Mesenchymal stem cell (in vitro differentiated cells and primary cell): ENCODE data around the gene IRF2BP1.
"Not testable (repeated sequence)": the region's sequence is repeated elsewhere in the genome, so short reads cannot be mapped to it uniquely, and the experiment has no call there.

Experiments
- DNase-seq: peaks from one replicate; pipeline ENCODE4 v3.0.0-alpha.2; 2013
- H2AFZ ChIP-seq: one replicate; pipeline ENCODE4 v1.6.1; 2013; ENCODE audit warnings: low read depth, mild to moderate bottlenecking, control low read depth, inconsistent platforms, low read length, moderate library complexity
- H2AK5ac ChIP-seq: 2 replicates; pipeline ENCODE4 v1.6.1; 2013; ENCODE audit warnings: low read length, moderate library complexity, mild to moderate bottlenecking, inconsistent platforms; ENCODE audit not compliant: severe bottlenecking
- H2BK120ac ChIP-seq: one replicate; pipeline ENCODE4 v1.6.1; 2013; ENCODE audit warnings: low read depth, mild to moderate bottlenecking, inconsistent platforms, low read length, moderate library complexity
- H2BK12ac ChIP-seq, 2 experiments: one replicate each; pipeline ENCODE4 v1.6.1; 2013; ENCODE audit warnings: inconsistent platforms in 2 of 2, low read length in 2 of 2, mild to moderate bottlenecking in 2 of 2, moderate library complexity in 2 of 2, control low read depth in 1 of 2
- H2BK15ac ChIP-seq: one replicate; pipeline ENCODE4 v1.6.1; 2013; ENCODE audit warnings: mild to moderate bottlenecking, low read depth, inconsistent platforms; ENCODE audit not compliant: poor library complexity, severe bottlenecking
- H2BK5ac ChIP-seq: 2 replicates; pipeline ENCODE4 v1.6.1; 2013; ENCODE audit warnings: low read depth, mild to moderate bottlenecking, low read length, control low read depth, inconsistent platforms; ENCODE audit not compliant: poor library complexity, severe bottlenecking
- H3K14ac ChIP-seq, 2 experiments: one replicate each; pipeline ENCODE4 v1.6.1; 2013; ENCODE audit warnings: inconsistent platforms in 2 of 2, low read length in 2 of 2, control low read depth in 1 of 2, mild to moderate bottlenecking in 1 of 2, moderate library complexity in 1 of 2
- H3K18ac ChIP-seq, 2 experiments: one replicate each; pipeline ENCODE4 v1.6.1; 2013; ENCODE audit warnings: inconsistent platforms in 2 of 2, low read length in 2 of 2, control low read depth in 1 of 2, low read depth in 1 of 2, mild to moderate bottlenecking in 1 of 2
- H3K23ac ChIP-seq, 2 experiments: one replicate each; pipeline ENCODE4 v1.6.1; 2013; ENCODE audit warnings: inconsistent platforms in 2 of 2, low read length in 2 of 2, mild to moderate bottlenecking in 2 of 2, moderate library complexity in 2 of 2, control low read depth in 1 of 2
- H3K27ac ChIP-seq: 2 replicates; pipeline ENCODE4 v1.5.1; 2013; ENCODE audit warnings: mild to moderate bottlenecking, moderate library complexity, low read length, control low read depth, inconsistent platforms; ENCODE audit not compliant: poor library complexity, severe bottlenecking
- H3K27me3 ChIP-seq, 2 experiments: 2 replicates each; pipeline versions ENCODE4 v1.6.1 to v1.7.0; 2013; ENCODE audit warnings: low read length in 2 of 2, mild to moderate bottlenecking in 2 of 2, moderate library complexity in 2 of 2, control low read depth in 1 of 2, inconsistent platforms in 1 of 2; ENCODE audit not compliant: control insufficient read depth in 1 of 2, insufficient read depth in 1 of 2
- H3K36me3 ChIP-seq, 2 experiments: 2 replicates each; pipeline versions ENCODE4 v1.6.1 to v1.7.0; 2013; ENCODE audit warnings: low read length in 2 of 2, control low read depth in 1 of 2, inconsistent platforms in 1 of 2, low read depth in 1 of 2, mild to moderate bottlenecking in 1 of 2; ENCODE audit not compliant: insufficient read depth in 2 of 2, control insufficient read depth in 1 of 2
- H3K4ac ChIP-seq, 2 experiments: one replicate each; pipeline ENCODE4 v1.6.1; 2013; ENCODE audit warnings: inconsistent platforms in 2 of 2, low read length in 2 of 2, mild to moderate bottlenecking in 2 of 2, moderate library complexity in 2 of 2, control low read depth in 1 of 2, low read depth in 1 of 2
- H3K4me1 ChIP-seq: 2 replicates; pipeline ENCODE4 v1.6.1; 2013; ENCODE audit warnings: low read depth, low read length, control low read depth; ENCODE audit not compliant: control insufficient read depth, insufficient read depth
- H3K4me2 ChIP-seq: 2 replicates; pipeline ENCODE4 v1.6.1; 2013; ENCODE audit warnings: low read length, mild to moderate bottlenecking, inconsistent platforms; ENCODE audit not compliant: poor library complexity, severe bottlenecking
- H3K4me3 ChIP-seq, 2 experiments: 2 replicates each; pipeline versions ENCODE4 v1.5.1 to v1.7.0; 2013; ENCODE audit warnings: low read length in 2 of 2, mild to moderate bottlenecking in 2 of 2, control low read depth in 1 of 2, low read depth in 1 of 2; ENCODE audit not compliant: insufficient read depth in 1 of 2
- H3K79me1 ChIP-seq: replicated peaks from 2 replicates; pipeline ENCODE4 v1.6.1; 2013; ENCODE audit warnings: mild to moderate bottlenecking, control low read depth, low read length, inconsistent platforms; ENCODE audit not compliant: poor library complexity, severe bottlenecking
- H3K9ac ChIP-seq: 2 replicates; pipeline ENCODE4 v1.7.0; 2013; ENCODE audit warnings: mild to moderate bottlenecking, low read length, moderate library complexity
- H3K9me3 ChIP-seq: 2 replicates; pipeline ENCODE4 v1.7.0; 2013; ENCODE audit warnings: mild to moderate bottlenecking, low read length; ENCODE audit not compliant: control insufficient read depth
- H4K8ac ChIP-seq: one replicate; pipeline ENCODE4 v1.6.1; 2013; ENCODE audit warnings: inconsistent platforms, mild to moderate bottlenecking, low read length, moderate library complexity
- H4K91ac ChIP-seq: one replicate; pipeline ENCODE4 v1.6.1; 2013; ENCODE audit warnings: mild to moderate bottlenecking, low read length, inconsistent platforms
- WGBS: methylation state at CpG from one replicate; pipeline ENCODE4 v1.1.7; 2013; ENCODE audit warnings: mixed read lengths; 5-methylcytosine and 5-hydroxymethylcytosine counted together

The IRF2BP1 gene

GRCh38 chr19:45872095-45872919 lies 13.6 kb downstream of the IRF2BP1 start:
- H3K27ac ChIP-seq: no peak overlapping the region
- H3K79me1 ChIP-seq: no peaks in the 10 kb centered on the region
- no peak overlapping the region for H3K4me3 ChIP-seq
- H3K9ac ChIP-seq: no peak overlapping the region
- H4K91ac ChIP-seq: no peak overlapping the region
- no peaks in the 10 kb centered on the region for H3K36me3 ChIP-seq
- peaks cover 11% of the 10 kb centered on the region for H3K4me1 ChIP-seq
- no peak overlapping the region for H2BK15ac ChIP-seq
- H3K23ac ChIP-seq: no peak overlapping the region
- no peak overlapping the region for H3K14ac ChIP-seq
- 92% methylated on average over 29 of the region's 34 CpGs for WGBS
- no peak overlapping the region for H3K4me2 ChIP-seq
- H3K9me3 ChIP-seq: no peaks in the 10 kb centered on the region
- H2BK5ac ChIP-seq: no peak overlapping the region
- no peak overlapping the region for H2BK120ac ChIP-seq
- H2BK12ac ChIP-seq: no peak overlapping the region
- DNase-seq: no peak
- no peak overlapping the region for H2AK5ac ChIP-seq
- no peak overlapping the region for H3K18ac ChIP-seq
- no peak overlapping the region for H3K4ac ChIP-seq
- no peak overlapping the region for H4K8ac ChIP-seq
- no peak overlapping the region for H2AFZ ChIP-seq
- H3K27me3 ChIP-seq: peaks cover 0 to 36% of the 10 kb centered on the region in 2 experiments

GRCh38 chr19:45870798-45871197 lies 15.1 kb downstream of the IRF2BP1 start:
- 91% methylated on average over 4 of the region's 5 CpGs for WGBS
- no peaks in the 10 kb centered on the region for H3K36me3 ChIP-seq
- no peak overlapping the region for H4K8ac ChIP-seq
- H3K4me1 ChIP-seq: no peaks in the 10 kb centered on the region
- no peak overlapping the region for H3K18ac ChIP-seq
- H3K23ac ChIP-seq: no peak overlapping the region
- no peak overlapping the region for H3K4me2 ChIP-seq
- H3K9me3 ChIP-seq: no peaks in the 10 kb centered on the region
- H4K91ac ChIP-seq: no peak overlapping the region
- H2BK15ac ChIP-seq: no peak overlapping the region
- no peak overlapping the region for H2BK5ac ChIP-seq
- H3K79me1 ChIP-seq: no peaks in the 10 kb centered on the region
- no peak overlapping the region for H2AFZ ChIP-seq
- no peak overlapping the region for H2AK5ac ChIP-seq
- H2BK12ac ChIP-seq: no peak overlapping the region
- peaks cover 12 to 41% of the 10 kb centered on the region in 2 experiments for H3K27me3 ChIP-seq
- no peak overlapping the region for H3K9ac ChIP-seq
- H3K4ac ChIP-seq: no peak overlapping the region
- no peak overlapping the region for H3K4me3 ChIP-seq
- no peak overlapping the region for H3K27ac ChIP-seq
- no peak overlapping the region for H3K14ac ChIP-seq
- H2BK120ac ChIP-seq: no peak overlapping the region
- DNase-seq: no peak

- not testable (repeated sequence) for H2BK5ac ChIP-seq, H3K23ac ChIP-seq, H3K4me3 ChIP-seq, H3K4me2 ChIP-seq, H3K18ac ChIP-seq, H3K9me3 ChIP-seq, H4K91ac ChIP-seq, DNase-seq, H3K36me3 ChIP-seq, H3K4me1 ChIP-seq, H2AFZ ChIP-seq, H3K27ac ChIP-seq, H2AK5ac ChIP-seq, H3K14ac ChIP-seq, H2BK12ac ChIP-seq, H2BK15ac ChIP-seq, H2BK120ac ChIP-seq, H4K8ac ChIP-seq, H3K4ac ChIP-seq, H3K79me1 ChIP-seq, H3K9ac ChIP-seq
- H3K27me3 ChIP-seq: peaks cover 33 to 46% of the 10 kb centered on the region in 2 experiments
- 87% methylated on average over 4 of the region's 4 CpGs for WGBS
Measured at GRCh38 chr19:45867241-45867640, 18.7 kb downstream of the IRF2BP1 start.

- no peak overlapping the region for H2BK5ac ChIP-seq
- peaks cover 33 to 46% of the 10 kb centered on the region in 2 experiments for H3K27me3 ChIP-seq
- H2BK120ac ChIP-seq: no peak overlapping the region
- no peaks in the 10 kb centered on the region for H3K36me3 ChIP-seq
- no peak overlapping the region for H3K18ac ChIP-seq
- H3K4me2 ChIP-seq: no peak overlapping the region
- no peak for DNase-seq
- peaks cover 7% of the 10 kb centered on the region for H3K4me1 ChIP-seq
- peak overlapping the region; percentile 41 for H2AK5ac ChIP-seq
- H3K79me1 ChIP-seq: no peaks in the 10 kb centered on the region
- H3K4ac ChIP-seq: no peak overlapping the region
- H3K23ac ChIP-seq: no peak overlapping the region
- no peak overlapping the region for H2BK15ac ChIP-seq
- 93% methylated on average over 6 of the region's 11 CpGs for WGBS
- H3K9ac ChIP-seq: no peak overlapping the region
- no peak overlapping the region for H3K14ac ChIP-seq
- no peak overlapping the region for H4K8ac ChIP-seq
- H3K4me3 ChIP-seq: no peak overlapping the region
- H3K27ac ChIP-seq: no peak overlapping the region
- no peak overlapping the region for H2BK12ac ChIP-seq
- no peaks in the 10 kb centered on the region for H3K9me3 ChIP-seq
- no peak overlapping the region for H2AFZ ChIP-seq
- H4K91ac ChIP-seq: no peak overlapping the region
Measured at GRCh38 chr19:45866400-45867176, 19.4 kb downstream of the IRF2BP1 start.
